Sigmoid colon (tissue), 7 donors: Measurements from ENCODE around the gene NUMB. TPM values are rescaled to one million over a fixed set of nuclear protein-coding genes. Genes with fewer than 3 reads are reported as not detected.

Experiments used
- DNase-seq: peaks from one replicate; pipeline ENCODE4 v3.0.0-alpha.2; 2019
- H3K27ac ChIP-seq, 4 donors: fragments of 200-600 bp; sonication (generic); one replicate each; pipeline ENCODE4 v1.5.1; 2016 to 2019; ENCODE audit warnings: mild to moderate bottlenecking in 1 of 4
- H3K27me3 ChIP-seq, 3 donors: fragments of 200-600 bp; sonication (generic); one replicate each; pipeline ENCODE4 v1.5.1; 2019; ENCODE audit warnings: mild to moderate bottlenecking in 1 of 3
- H3K36me3 ChIP-seq, 4 donors: fragments of 200-600 bp; sonication (generic); one replicate each; pipeline ENCODE4 v1.5.1; 2016 to 2019
- H3K4me1 ChIP-seq, 4 donors: fragments of 200-600 bp; sonication (generic); one replicate each; pipeline ENCODE4 v1.5.1; 2017 to 2019
- H3K4me3 ChIP-seq, 4 donors: fragments of 200-600 bp; sonication (generic); one replicate each; pipeline ENCODE4 v1.5.1; 2017 to 2019; ENCODE audit warnings: mild to moderate bottlenecking in 2 of 4, moderate library complexity in 1 of 4
- H3K9me3 ChIP-seq, 4 donors: fragments of 200-600 bp in 3 of 4; sonication (generic) in 3 of 4; one replicate each; pipeline versions ENCODE4 v1.5.1 to v1.6.1; 2013 to 2019
- CTCF ChIP-seq, 4 experiments: fragments of 450-650 bp in 3 of 4; fragments of 200-600 bp in 1 of 4; IDR thresholded peaks; one replicate each; pipeline ENCODE4 v1.5.1; 2016 to 2019; ENCODE audit warnings: antibody characterized with exemption in 4 of 4, mild to moderate bottlenecking in 3 of 4, moderate library complexity in 2 of 4
- EP300 ChIP-seq, 4 donors: sonication (generic); formaldehyde crosslinking; IDR thresholded peaks; one replicate each; pipeline ENCODE4 v1.6.1; 2017; ENCODE audit warnings: antibody characterized with exemption in 4 of 4
- POLR2A ChIP-seq, 2 donors: fragments of 450-650 bp; IDR thresholded peaks; one replicate each; pipeline ENCODE4 v1.6.1; 2016; ENCODE audit warnings: antibody characterized with exemption in 2 of 2, mild to moderate bottlenecking in 2 of 2, moderate library complexity in 2 of 2
- POLR2AphosphoS5 ChIP-seq, 4 donors: sonication (generic); formaldehyde crosslinking; IDR thresholded peaks; one replicate each; pipeline ENCODE4 v1.6.1; 2017; ENCODE audit warnings: antibody characterized with exemption in 4 of 4
- WGBS, 2 donors: extraction: QIAGEN DNeasy Blood & Tissue Kit; methylation state at CpG; one replicate each; pipeline ENCODE4 v1.1.7; 2013; 5-methylcytosine and 5-hydroxymethylcytosine counted together
- intact Hi-C: fragments of 100-400 bp; cut with DNase I; formaldehyde crosslinking; loops from one replicate; pipeline ENCODE4 v1.15.1; 2023
- polyA plus RNA-seq, 3 donors: library from polyadenylated mRNA; stranded (reverse); fragments of 200-250 nt; gene quantifications; one replicate each; pipeline ENCODE4 v1.2.3, GENCODE V29; 2013
- total RNA-seq, 4 donors: library from RNA; depleted of rRNA; stranded (reverse); fragments of >200 nt; gene quantifications; one replicate each; pipeline ENCODE4 v1.1.0, GENCODE V29; 2016
- donor health status: healthy with polysubstance abuse.
- donor health status: Bipolar disorder and iron deficiency.
- donor health status: healthy.

Gene NUMB
- total and polyA plus RNA-seq, 7 donors: 37.6 to 80.3 (median 53.4) TPM

GRCh38 chr14:73250317-73250713 is 208.0 kb downstream of the NUMB start:
- H3K4me3 ChIP-seq: no peak overlapping the region
- H3K4me1 ChIP-seq: peaks cover 0 to 10% (median 4%) of the 10 kb centered on the region in 4 donors
- H3K27me3 ChIP-seq: peaks cover 0 to 11% (median 6%) of the 10 kb centered on the region in 3 donors
- no peak overlapping the region for H3K27ac ChIP-seq
- H3K36me3 ChIP-seq: peaks cover 0 to 43% (median 0%) of the 10 kb centered on the region in 4 donors
- intact Hi-C loops: no loop called here
- 91 to 94% methylated on average over 11 of the region's 11 CpGs for WGBS, 2 donors
- no peak for TF ChIP-seq POLR2AphosphoS5 (IDR thresholded peaks at IDR 0.05)
- no peak for TF ChIP-seq POLR2A (IDR thresholded peaks at IDR 0.05)
- no peak for TF ChIP-seq CTCF (IDR thresholded peaks at IDR 0.05)
- no peak for TF ChIP-seq EP300 (IDR thresholded peaks at IDR 0.05)
- H3K9me3 ChIP-seq: no peaks in the 10 kb centered on the region
- DNase-seq: no peak

GRCh38 chr14:73249564-73250316 is 208.6 kb downstream of the NUMB start:
- Histone ChIP-seq H3K9me3 (no peaks in the 10 kb centered on the region), H3K27ac (no peak overlapping the region), H3K4me3 (no peak overlapping the region), H3K36me3 (peaks cover 0 to 40% (median 0%) of the 10 kb centered on the region in 4 donors), H3K4me1 (peaks cover 0 to 11% (median 4%) of the 10 kb centered on the region in 4 donors), H3K27me3 (peaks cover 0 to 12% (median 7%) of the 10 kb centered on the region in 3 donors)
- intact Hi-C loops: no loop called here
- TF ChIP-seq POLR2A (IDR thresholded peaks at IDR 0.05): no peak
- TF ChIP-seq POLR2AphosphoS5 (IDR thresholded peaks at IDR 0.05): no peak
- TF ChIP-seq EP300 (IDR thresholded peaks at IDR 0.05): no peak
- TF ChIP-seq CTCF (IDR thresholded peaks at IDR 0.05): no peak
- WGBS, 2 donors: 76 to 89% methylated on average over 13 of the region's 13 CpGs
- no peak for DNase-seq

- H3K4me1 ChIP-seq: peaks cover 0 to 11% (median 4%) of the 10 kb centered on the region in 4 donors
- H3K4me3 ChIP-seq: no peak overlapping the region
- DNase-seq: no peak
- intact Hi-C loops: no loop called here
- H3K36me3 ChIP-seq: peaks cover 0 to 37% (median 0%) of the 10 kb centered on the region in 4 donors
- no peaks in the 10 kb centered on the region for H3K9me3 ChIP-seq
- H3K27ac ChIP-seq: no peak overlapping the region
- TF ChIP-seq EP300 (IDR thresholded peaks at IDR 0.05) (no peak), CTCF (IDR thresholded peaks at IDR 0.05) (no peak), POLR2A (IDR thresholded peaks at IDR 0.05) (no peak)
- peaks cover 0 to 12% (median 7%) of the 10 kb centered on the region in 3 donors for H3K27me3 ChIP-seq
- 90 to 96% methylated on average over 1 of the region's 1 CpG for WGBS, 2 donors
Observed at GRCh38 chr14:73249108-73249507, 209.2 kb downstream of the NUMB start.

GRCh38 chr14:73248108-73248868 is 210.1 kb downstream of the NUMB start:
- peaks cover 0 to 11% (median 5%) of the 10 kb centered on the region in 4 donors for H3K4me1 ChIP-seq
- peaks cover 0 to 12% (median 7%) of the 10 kb centered on the region in 3 donors for H3K27me3 ChIP-seq
- TF ChIP-seq EP300 (IDR thresholded peaks at IDR 0.05) (no peak), POLR2A (IDR thresholded peaks at IDR 0.05) (no peak), POLR2AphosphoS5 (IDR thresholded peaks at IDR 0.05) (no peak), CTCF (IDR thresholded peaks at IDR 0.05) (no peak)
- no peak overlapping the region for H3K27ac ChIP-seq
- H3K4me3 ChIP-seq: no peak overlapping the region
- H3K36me3 ChIP-seq: peaks cover 0 to 36% (median 0%) of the 10 kb centered on the region in 4 donors
- H3K9me3 ChIP-seq: no peaks in the 10 kb centered on the region
- intact Hi-C loops: no loop called here
- DNase-seq: no peak
- WGBS, 2 donors: 73 to 78% methylated on average over 9 of the region's 9 CpGs
